ENCODE data around the gene VOPP1. TPM values are rescaled to one million over a fixed set of nuclear protein-coding genes. Genes with fewer than 3 reads are reported as not detected.

Gene VOPP1
- total and polyA plus RNA-seq, 12 donors = 10.2 to 60.7 (median 35.5) TPM

DNA sequence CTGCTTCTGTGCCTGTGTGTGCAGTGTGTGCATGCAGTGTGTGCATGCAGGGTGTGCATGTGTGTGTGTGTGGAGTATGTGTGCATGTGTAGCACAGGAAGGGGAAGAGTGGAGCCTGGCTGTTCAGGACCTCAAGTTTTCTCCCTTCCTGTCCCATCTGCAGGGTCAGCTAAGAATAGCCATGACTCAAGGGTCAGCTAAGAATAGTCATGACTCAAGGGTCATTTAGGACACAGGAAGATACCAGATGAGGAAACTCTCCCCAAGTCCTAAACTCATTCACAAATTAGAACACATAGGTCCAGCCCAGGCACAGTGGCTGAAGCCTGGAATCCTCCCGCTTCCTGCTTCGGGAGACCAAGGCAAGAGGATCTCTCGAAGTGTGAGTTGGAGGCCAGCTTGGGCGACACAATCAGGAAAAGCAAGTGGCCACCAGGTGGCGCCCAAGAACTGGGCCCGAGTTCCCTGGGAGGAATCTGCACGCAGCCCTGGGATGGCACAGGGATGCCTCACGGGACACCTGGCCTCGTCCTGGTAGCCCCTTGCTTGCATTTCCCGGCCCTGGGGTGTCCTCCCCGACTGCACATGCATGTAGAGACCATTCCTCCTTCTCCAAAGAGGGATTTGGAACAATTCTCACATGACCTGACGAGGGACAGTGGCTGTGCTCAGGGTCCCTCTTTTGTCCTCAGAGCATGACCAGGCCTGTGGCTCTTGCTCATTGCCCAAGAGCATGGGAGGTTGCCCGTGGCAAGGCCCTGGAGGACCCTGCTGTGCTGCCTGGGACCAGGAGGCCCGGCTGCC, 21.4 kb upstream of the VOPP1 start:
- DNase-seq = peak; percentile 35 to 78 (median 61)
- Histone ChIP-seq H3K36me3 (replicated peaks in 1 of 2) (no peaks in the 10 kb centered on the region), H3K4me3 (no peak overlapping the region), H3K9me3 (replicated peaks in 1 of 3) (no peaks in the 10 kb centered on the region), H3K4me1 (replicated peaks in 1 of 2) (peaks cover 0 to 5% of the 10 kb centered on the region in 2 donors), H3K27ac (no peak overlapping the region), H3K27me3 (no peaks in the 10 kb centered on the region)
- WGBS, 4 donors = 56 to 67% (median 62%) methylated on average over 6 to 14 of the region's 14 CpGs
- intact Hi-C loops (cut with DNase I) = loop anchor here (5.0 to 10.0 kb wide), 3 partner anchors 159 to 319 kb away; no protein-coding TSS in a partner anchor
- peak; percentile 53 to 72 (median 62) for TF ChIP-seq CTCF (IDR thresholded peaks at IDR 0.05)
- TF ChIP-seq POLR2A (IDR thresholded peaks at IDR 0.05) = no peak

GRCh38 chr7:55593172-55593514, 20.8 kb upstream of the VOPP1 start:
- WGBS, 4 donors = 50 to 72% (median 67%) methylated on average over 3 to 4 of the region's 4 CpGs
- intact Hi-C loops (cut with DNase I) = loop anchor here (5.0 to 10.0 kb wide), 3 partner anchors 158 to 318 kb away; no protein-coding TSS in a partner anchor

DNA sequence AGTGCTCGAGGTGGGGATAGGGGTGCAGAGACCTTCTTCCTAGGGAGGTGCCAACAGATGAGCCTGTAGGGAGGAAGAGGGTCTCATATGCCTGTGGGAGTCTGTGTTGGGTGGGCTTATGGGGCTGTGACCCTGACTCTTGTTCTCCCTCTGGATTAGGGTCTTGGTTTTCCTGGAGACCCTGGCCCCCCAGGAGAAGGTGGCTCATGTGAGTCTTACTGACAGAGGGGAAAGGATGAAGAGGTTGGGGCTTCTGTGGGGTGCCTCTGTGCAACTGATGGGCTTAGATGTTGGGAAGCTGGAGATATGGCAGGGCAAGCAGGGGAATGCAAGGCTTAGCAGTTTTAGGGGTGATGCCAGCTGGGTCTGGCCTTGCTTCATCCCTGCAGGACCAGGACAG, 20.2 kb upstream of the VOPP1 start:
- H3K4me1 ChIP-seq (replicated peaks in 1 of 2) = peaks cover 0 to 5% of the 10 kb centered on the region in 2 donors
- no peaks in the 10 kb centered on the region for H3K27me3 ChIP-seq
- no peaks in the 10 kb centered on the region for H3K36me3 ChIP-seq (replicated peaks in 1 of 2)
- WGBS, 4 donors = 82 to 97% (median 85%) methylated on average over 1 of the region's 1 CpG
- no peaks in the 10 kb centered on the region for H3K9me3 ChIP-seq (replicated peaks in 1 of 3)
- intact Hi-C loops (cut with DNase I) = loop anchor here (5.0 to 10.0 kb wide), 3 partner anchors 158 to 318 kb away; no protein-coding TSS in a partner anchor
- no peak overlapping the region for H3K27ac ChIP-seq
- no peak overlapping the region for H3K4me3 ChIP-seq
- TF ChIP-seq POLR2A (IDR thresholded peaks at IDR 0.05) = no peak
- DNase-seq = no peak

More at GRCh38 chr7:55593172-55593514, 20.8 kb upstream of the VOPP1 start:
- H3K36me3 ChIP-seq (replicated peaks in 1 of 2) = no peaks in the 10 kb centered on the region
- H3K27ac ChIP-seq = no peak overlapping the region
- H3K27me3 ChIP-seq = no peaks in the 10 kb centered on the region
- peak in 1 of 7 donors; percentile 13 for DNase-seq
- TF ChIP-seq CTCF (IDR thresholded peaks at IDR 0.05) (no peak), POLR2A (IDR thresholded peaks at IDR 0.05) (no peak)
- H3K4me3 ChIP-seq = no peak overlapping the region
- H3K4me1 ChIP-seq (replicated peaks in 1 of 2) = peaks cover 0 to 5% of the 10 kb centered on the region in 2 donors
- H3K9me3 ChIP-seq (replicated peaks in 1 of 3) = no peaks in the 10 kb centered on the region

DNA sequence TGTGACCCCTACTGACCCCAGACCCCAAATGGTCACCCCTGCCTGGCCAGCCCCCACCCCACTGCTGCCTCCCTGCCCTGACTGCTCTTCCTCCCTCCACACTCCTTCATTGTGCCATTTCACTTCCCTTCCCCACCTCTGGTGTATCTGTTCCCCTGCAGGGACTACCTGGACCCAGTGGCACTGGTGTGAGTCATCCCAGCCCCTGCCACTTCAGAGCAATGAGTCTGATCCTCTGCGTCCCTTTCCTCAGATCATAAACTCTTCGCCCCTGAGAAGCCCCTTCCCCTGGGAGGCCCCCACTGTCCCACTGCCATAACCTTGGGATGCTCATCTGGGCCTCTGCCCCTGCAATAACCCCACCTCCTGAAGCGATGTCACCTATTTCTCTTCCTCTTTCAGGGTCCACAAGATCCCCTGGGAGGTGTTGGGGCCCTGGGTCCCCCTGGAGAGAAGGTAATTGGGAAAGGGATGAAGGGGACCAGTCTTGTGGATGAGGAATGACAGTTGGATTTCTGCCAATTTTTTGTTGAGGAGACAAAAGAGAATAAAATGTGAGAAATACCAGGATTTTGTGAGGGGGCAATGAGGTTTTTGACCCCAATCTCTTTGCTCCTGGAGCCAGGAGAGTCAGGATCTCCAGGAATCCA, 19.1 kb upstream of the VOPP1 start:
- no peak for DNase-seq
- WGBS, 4 donors = 63 to 80% (median 65%) methylated on average over 3 of the region's 3 CpGs
- H3K4me1 ChIP-seq (replicated peaks in 1 of 2) = peaks cover 0 to 5% of the 10 kb centered on the region in 2 donors
- no peak overlapping the region for H3K4me3 ChIP-seq
- TF ChIP-seq POLR2A (IDR thresholded peaks at IDR 0.05) (no peak), CTCF (IDR thresholded peaks at IDR 0.05) (no peak)
- H3K36me3 ChIP-seq (replicated peaks in 1 of 2) = no peaks in the 10 kb centered on the region
- intact Hi-C loops (cut with DNase I) = loop anchor here (5.0 to 10.0 kb wide), 3 partner anchors 157 to 317 kb away; no protein-coding TSS in a partner anchor
- H3K9me3 ChIP-seq (replicated peaks in 1 of 3) = no peaks in the 10 kb centered on the region
- H3K27ac ChIP-seq = no peak overlapping the region
- H3K27me3 ChIP-seq = no peaks in the 10 kb centered on the region
